Stimulated activated CD8-positive, alpha-beta memory T cell treated with anti-CD3 and anti-CD28 coated beads, Interleukin-4, amount 100 ng/mL, for 1 hour (primary cell): Measurements from ENCODE around the gene HDAC4.

Experiments
- DNase-seq, 2 donors: peaks; one replicate each; pipeline ENCODE4 v3.0.0-alpha.2; 2020; ENCODE audit warnings: low read depth in 2 of 2, low spot score in 1 of 2

HDAC4 gene

DNA sequence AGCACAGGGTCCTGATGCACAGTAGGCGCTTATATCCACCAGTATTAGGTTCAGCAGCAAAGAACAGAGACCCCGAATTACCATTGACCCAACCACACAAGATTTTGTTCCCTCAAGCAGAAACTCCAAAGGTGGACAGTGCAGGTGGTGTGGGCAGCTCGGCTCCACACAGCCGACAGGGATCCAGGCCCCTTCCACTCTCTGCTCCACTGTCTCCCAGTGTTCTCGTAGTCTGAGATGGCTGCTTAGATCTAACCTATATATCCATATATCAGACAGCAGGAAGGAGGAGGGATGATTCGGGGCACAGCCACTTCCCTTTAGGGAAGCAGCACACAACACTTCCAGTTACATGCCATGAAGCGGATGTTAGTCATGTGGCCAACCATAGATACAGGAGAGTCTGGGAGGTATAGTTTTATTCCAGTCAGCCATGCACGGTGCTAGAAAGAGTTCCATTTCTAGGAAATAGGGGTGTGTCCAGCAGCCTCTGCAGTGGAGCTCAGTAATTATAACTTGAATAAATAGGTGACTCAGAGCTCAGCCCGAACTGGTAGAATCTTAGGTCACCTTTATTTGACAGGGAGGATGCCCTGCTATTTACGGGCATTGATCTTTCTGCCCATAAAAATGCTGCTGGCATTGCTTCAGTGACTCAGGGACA is 394.1 kb downstream of the HDAC4 start:
- no peak for DNase-seq

- no peak for DNase-seq
Measured at GRCh38 chr2:239005586-239005985, 395.2 kb downstream of the HDAC4 start.

GRCh38 chr2:239004274-239005015 is 396.4 kb downstream of the HDAC4 start:
- DNase-seq, result no peak

GRCh38 chr2:239003624-239004273 is 397.1 kb downstream of the HDAC4 start:
- DNase-seq, result no peak

DNA sequence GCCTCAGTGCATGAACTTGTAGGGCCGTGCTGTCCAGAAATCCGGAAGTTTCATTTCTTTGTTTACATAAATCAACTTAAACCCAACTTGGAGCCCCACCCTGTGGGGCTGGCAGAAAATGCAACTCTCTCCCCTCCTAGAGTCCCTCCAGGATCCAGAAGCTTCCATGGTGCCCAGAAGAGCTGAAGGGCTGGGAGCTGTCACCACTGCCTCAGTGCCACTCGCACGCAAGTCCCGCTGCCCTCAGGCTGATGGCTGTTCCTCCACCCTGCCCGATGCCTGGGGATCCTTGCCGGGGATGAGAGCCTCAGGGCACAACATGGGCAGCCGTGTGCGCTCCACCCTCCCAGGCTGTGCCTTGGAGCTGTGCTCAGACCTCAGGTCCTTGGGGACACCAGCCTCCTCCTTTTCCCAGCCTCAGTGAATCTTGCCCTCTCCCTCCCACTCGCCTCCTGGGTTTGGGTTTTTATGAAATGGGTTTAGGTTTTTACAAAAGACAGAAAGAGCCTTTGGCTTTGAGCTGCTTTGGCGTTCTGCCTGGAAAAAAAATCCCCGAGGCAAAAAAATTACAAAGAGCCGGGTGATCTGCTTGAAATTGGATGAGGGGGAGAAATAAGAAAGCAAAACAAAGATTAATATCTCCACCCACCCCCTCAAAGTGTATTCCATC is 397.7 kb downstream of the HDAC4 start:
- DNase-seq, result no peak

- no peak for DNase-seq
Measured at GRCh38 chr2:239002591-239002953, 398.2 kb downstream of the HDAC4 start.

GRCh38 chr2:239001794-239002193 is 399.0 kb downstream of the HDAC4 start:
- no peak for DNase-seq

- no peak for DNase-seq
Measured at GRCh38 chr2:239000500-239001073, 400.2 kb downstream of the HDAC4 start.

DNA sequence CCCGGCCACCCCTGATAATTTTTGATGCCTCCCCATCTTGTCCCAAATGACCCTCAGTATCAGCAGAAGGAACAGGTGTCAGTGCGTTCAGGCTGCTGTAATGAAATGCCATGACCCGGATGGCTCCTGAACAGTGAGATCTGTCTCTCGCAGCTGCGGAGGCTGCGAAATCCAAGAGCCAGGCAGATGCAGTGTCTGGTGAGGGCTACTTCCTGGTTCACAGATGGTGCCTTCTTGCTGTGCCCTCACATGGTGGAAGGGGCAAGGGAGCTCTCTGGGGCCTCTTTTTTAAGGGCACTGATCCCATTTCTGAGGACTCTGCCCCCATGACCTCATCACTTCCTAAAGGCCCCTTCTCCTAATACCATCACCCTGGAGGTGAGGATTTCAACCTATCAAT is 400.7 kb downstream of the HDAC4 start:
- DNase-seq, result no peak

DNA sequence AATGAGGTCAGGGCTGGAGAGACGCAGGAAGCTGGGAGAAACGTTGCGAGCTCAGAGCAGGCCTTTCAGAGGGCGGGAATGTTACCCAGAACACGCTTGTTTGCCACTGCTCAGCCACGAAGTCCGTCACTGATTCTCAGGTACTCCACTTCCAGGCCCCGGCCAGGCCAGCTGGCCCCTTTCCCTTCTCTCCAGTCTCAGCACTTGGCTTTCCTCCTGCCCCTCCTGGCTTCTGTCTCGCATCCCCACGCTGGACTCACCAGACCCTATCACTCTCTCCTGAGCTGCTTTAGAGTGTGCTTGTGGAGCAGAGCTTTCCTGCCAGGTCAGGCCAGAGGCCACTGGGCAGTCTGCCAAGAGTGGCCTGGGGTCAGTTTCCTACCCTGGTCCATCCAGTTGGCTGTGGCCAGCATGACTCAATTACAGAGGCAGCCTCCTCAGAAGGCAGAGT is 401.5 kb downstream of the HDAC4 start:
- no peak for DNase-seq

DNA sequence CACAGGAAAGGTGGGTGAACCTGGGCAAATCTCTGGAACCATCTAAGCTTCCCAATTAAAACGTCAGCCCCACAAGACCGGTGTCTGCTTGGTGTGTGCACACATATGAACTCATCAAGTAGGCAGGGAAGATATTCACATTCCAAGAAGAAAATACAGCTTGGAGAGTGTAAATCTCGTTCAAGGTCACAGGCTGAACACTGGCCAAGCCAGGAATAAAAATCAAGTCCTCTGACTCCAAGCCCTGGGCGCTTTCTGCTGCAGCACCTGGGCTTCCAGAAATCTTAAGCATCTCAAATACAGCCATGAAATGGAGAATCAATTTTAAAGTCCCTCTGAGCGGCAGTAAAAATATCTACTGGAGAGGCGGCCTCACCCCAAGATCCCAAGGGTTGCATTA is 402.0 kb downstream of the HDAC4 start:
- no peak for DNase-seq
